Tibial nerve (tissue), 4 donors: ENCODE data around the gene STK4. TPM values are rescaled to one million over a fixed set of nuclear protein-coding genes. Genes with fewer than 3 reads are reported as not detected.

ENCODE experiments used
- DNase-seq, 2 donors: peaks; one replicate each; pipeline ENCODE4 v3.0.0-alpha.2; 2019; ENCODE audit warnings: low spot score in 2 of 2
- H3K27ac ChIP-seq, 4 donors: fragments of 200-600 bp; sonication (generic) in 3 of 4; one replicate each; pipeline ENCODE4 v1.5.1; 2017 to 2019; ENCODE audit warnings: mild to moderate bottlenecking in 1 of 4
- H3K27me3 ChIP-seq, 2 donors: fragments of 200-600 bp; sonication (generic) in 1 of 2; one replicate each; pipeline versions ENCODE4 v1.5.1 to v1.6.0; 2017 to 2019
- H3K36me3 ChIP-seq, 3 donors: fragments of 200-600 bp; sonication (generic); one replicate each; pipeline ENCODE4 v1.5.1; 2018 to 2019
- H3K4me1 ChIP-seq, 4 donors: fragments of 200-600 bp; sonication (generic) in 3 of 4; one replicate each; pipeline ENCODE4 v1.5.1; 2017 to 2019
- H3K4me3 ChIP-seq, 4 donors: fragments of 200-600 bp; sonication (generic) in 3 of 4; one replicate each; pipeline ENCODE4 v1.5.1; 2017 to 2019; ENCODE audit warnings: mild to moderate bottlenecking in 1 of 4, moderate library complexity in 1 of 4
- H3K9me3 ChIP-seq, 4 donors: fragments of 200-600 bp; sonication (generic) in 3 of 4; one replicate each; pipeline ENCODE4 v1.5.1; 2017 to 2019
- EP300 ChIP-seq, 2 donors: sonication (generic); formaldehyde crosslinking; IDR thresholded peaks; one replicate each; pipeline ENCODE4 v1.6.1; 2017; ENCODE audit warnings: antibody characterized with exemption in 2 of 2, mild to moderate bottlenecking in 1 of 2
- POLR2A ChIP-seq, 2 donors: fragments of 450-650 bp; IDR thresholded peaks; one replicate each; pipeline ENCODE4 v1.6.1; 2017; ENCODE audit warnings: antibody characterized with exemption in 2 of 2, mild to moderate bottlenecking in 2 of 2, moderate library complexity in 2 of 2
- WGBS, 2 donors: methylation state at CpG; one replicate each; pipeline ENCODE4 v1.1.5; 2018; 5-methylcytosine and 5-hydroxymethylcytosine counted together
- total RNA-seq, 4 donors: library from RNA; depleted of rRNA; stranded (reverse); fragments of >200 nt; gene quantifications; one replicate each; pipeline ENCODE4 v1.1.0, GENCODE V29; 2016
- TF ChIP-seq, protein P1 (sequence below), 5 experiments: fragments of 200-600 bp in 3 of 5; fragments of 450-650 bp in 2 of 5; sonication (generic) in 3 of 5; IDR thresholded peaks; one replicate each; pipeline ENCODE4 v1.5.1; 2016 to 2019; ENCODE audit warnings: antibody characterized with exemption in 5 of 5, mild to moderate bottlenecking in 3 of 5, moderate library complexity in 2 of 5

STK4 gene
- total RNA-seq, 4 donors from 2014 or later, result 24.3 to 28.5 (median 27.1) TPM

DNA sequence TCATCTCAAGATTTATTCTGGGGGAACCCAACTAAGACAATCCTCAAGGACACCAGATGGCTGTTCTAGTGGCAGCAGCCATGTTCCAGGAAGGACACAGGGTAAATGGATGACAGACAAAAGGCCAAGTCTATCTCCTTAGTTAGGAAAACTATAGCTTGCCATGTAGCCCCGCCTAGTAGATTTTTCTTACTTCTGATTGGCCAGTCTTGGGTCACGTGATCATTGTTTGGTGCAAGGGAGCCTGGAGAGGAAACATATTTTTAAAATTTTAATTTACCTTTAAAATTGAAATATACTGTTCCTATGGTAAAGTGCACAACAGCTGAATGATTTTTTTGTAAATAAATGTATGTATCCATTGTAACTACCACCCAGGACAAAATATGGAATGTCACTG, 139.0 kb downstream of the STK4 start:
- no peaks in the 10 kb centered on the region for H3K36me3 ChIP-seq
- H3K27ac ChIP-seq, result no peak overlapping the region
- H3K27me3 ChIP-seq, result peaks cover 0 to 7% of the 10 kb centered on the region in 2 donors
- no peak for DNase-seq
- H3K9me3 ChIP-seq, result no peaks in the 10 kb centered on the region
- no peak overlapping the region for H3K4me3 ChIP-seq
- TF ChIP-seq EP300 (IDR thresholded peaks at IDR 0.05) (no peak), POLR2A (IDR thresholded peaks at IDR 0.05) (no peak)
- TF ChIP-seq, protein P1, sequence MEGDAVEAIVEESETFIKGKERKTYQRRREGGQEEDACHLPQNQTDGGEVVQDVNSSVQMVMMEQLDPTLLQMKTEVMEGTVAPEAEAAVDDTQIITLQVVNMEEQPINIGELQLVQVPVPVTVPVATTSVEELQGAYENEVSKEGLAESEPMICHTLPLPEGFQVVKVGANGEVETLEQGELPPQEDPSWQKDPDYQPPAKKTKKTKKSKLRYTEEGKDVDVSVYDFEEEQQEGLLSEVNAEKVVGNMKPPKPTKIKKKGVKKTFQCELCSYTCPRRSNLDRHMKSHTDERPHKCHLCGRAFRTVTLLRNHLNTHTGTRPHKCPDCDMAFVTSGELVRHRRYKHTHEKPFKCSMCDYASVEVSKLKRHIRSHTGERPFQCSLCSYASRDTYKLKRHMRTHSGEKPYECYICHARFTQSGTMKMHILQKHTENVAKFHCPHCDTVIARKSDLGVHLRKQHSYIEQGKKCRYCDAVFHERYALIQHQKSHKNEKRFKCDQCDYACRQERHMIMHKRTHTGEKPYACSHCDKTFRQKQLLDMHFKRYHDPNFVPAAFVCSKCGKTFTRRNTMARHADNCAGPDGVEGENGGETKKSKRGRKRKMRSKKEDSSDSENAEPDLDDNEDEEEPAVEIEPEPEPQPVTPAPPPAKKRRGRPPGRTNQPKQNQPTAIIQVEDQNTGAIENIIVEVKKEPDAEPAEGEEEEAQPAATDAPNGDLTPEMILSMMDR (IDR thresholded peaks at IDR 0.05), result no peak
- WGBS, 2 donors, result 84 to 97% methylated on average over 2 of the region's 2 CpGs
- H3K4me1 ChIP-seq, result peaks cover 0 to 5% (median 0%) of the 10 kb centered on the region in 4 donors

DNA sequence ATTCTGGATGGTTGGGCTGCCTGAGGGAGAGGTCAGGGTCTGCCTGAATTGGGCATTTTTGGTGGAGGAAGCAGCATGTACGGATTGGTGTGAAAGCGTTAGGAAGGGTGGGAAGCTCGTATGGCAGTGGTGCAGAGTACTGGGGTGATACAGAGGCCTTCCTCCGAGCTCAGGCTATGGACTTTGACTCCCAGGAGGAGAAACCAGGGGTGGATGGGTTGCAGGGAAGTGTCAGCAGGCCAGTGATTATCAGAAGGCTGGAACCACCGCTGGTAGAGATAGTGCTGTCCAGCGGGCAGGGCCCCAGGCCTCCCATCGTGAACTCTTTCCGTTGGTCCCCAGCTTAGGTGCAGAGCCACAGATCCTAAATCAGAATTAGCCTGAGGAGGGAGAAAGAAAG, 143.3 kb downstream of the STK4 start:
- H3K36me3 ChIP-seq, result no peaks in the 10 kb centered on the region
- H3K9me3 ChIP-seq, result no peaks in the 10 kb centered on the region
- no peak overlapping the region for H3K27ac ChIP-seq
- no peak overlapping the region for H3K4me3 ChIP-seq
- TF ChIP-seq POLR2A (IDR thresholded peaks at IDR 0.05) (no peak), EP300 (IDR thresholded peaks at IDR 0.05) (no peak)
- WGBS, 2 donors, result 82% methylated on average over 8 of the region's 8 CpGs
- H3K4me1 ChIP-seq, result no peaks in the 10 kb centered on the region
- no peaks in the 10 kb centered on the region for H3K27me3 ChIP-seq
- DNase-seq, result no peak

DNA sequence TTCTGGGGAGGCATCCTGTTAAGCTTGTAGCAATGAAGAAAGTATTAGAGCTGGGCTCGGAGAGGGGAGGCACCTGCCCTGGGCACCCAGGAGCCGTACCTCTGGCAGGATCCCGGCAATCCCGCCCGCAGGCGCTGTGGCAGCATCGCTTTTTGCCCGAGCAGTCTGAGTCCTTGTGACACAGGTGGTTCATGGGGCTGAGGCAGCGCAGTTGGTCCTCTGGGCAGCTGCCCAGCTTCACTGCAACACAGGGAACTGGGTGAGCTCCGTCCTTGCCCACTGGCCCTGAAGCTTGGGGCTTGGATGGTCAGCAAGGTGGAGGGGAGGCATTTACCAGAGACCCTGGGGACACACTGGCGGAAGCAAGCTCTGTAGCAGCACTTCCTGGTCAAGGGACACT, 144.0 kb downstream of the STK4 start:
- no peaks in the 10 kb centered on the region for H3K9me3 ChIP-seq
- no peaks in the 10 kb centered on the region for H3K36me3 ChIP-seq
- H3K27ac ChIP-seq, result no peak overlapping the region
- no peaks in the 10 kb centered on the region for H3K27me3 ChIP-seq
- TF ChIP-seq POLR2A (IDR thresholded peaks at IDR 0.05) (no peak), EP300 (IDR thresholded peaks at IDR 0.05) (no peak)
- TF ChIP-seq, protein P1 (IDR thresholded peaks at IDR 0.05), result no peak
- no peaks in the 10 kb centered on the region for H3K4me1 ChIP-seq
- no peak overlapping the region for H3K4me3 ChIP-seq
- DNase-seq, result no peak
- WGBS, 2 donors, result 90 to 98% methylated on average over 5 to 7 of the region's 11 CpGs

DNA sequence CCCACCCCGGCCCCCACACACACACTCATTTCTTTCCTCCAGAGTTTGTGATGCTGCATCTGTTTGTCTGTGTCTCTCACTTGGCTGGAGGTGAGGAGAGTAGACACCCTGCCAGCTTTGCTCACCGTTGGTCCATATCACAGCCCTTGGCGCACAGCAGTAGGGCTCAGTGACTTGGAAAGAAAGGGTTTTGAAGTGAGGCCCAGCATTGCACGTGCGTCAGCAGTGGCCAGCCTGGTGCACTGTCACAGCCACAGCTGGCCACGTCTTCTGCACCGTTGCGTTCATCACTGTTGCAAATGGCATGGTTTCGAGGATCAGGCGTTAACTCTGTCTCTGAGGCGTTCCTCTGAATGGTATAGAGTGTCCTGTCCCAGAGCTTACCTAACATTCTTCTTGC, 145.0 kb downstream of the STK4 start:
- TF ChIP-seq, protein P1 (IDR thresholded peaks at IDR 0.05), result no peak
- TF ChIP-seq EP300 (IDR thresholded peaks at IDR 0.05) (no peak), POLR2A (IDR thresholded peaks at IDR 0.05) (no peak)

DNA sequence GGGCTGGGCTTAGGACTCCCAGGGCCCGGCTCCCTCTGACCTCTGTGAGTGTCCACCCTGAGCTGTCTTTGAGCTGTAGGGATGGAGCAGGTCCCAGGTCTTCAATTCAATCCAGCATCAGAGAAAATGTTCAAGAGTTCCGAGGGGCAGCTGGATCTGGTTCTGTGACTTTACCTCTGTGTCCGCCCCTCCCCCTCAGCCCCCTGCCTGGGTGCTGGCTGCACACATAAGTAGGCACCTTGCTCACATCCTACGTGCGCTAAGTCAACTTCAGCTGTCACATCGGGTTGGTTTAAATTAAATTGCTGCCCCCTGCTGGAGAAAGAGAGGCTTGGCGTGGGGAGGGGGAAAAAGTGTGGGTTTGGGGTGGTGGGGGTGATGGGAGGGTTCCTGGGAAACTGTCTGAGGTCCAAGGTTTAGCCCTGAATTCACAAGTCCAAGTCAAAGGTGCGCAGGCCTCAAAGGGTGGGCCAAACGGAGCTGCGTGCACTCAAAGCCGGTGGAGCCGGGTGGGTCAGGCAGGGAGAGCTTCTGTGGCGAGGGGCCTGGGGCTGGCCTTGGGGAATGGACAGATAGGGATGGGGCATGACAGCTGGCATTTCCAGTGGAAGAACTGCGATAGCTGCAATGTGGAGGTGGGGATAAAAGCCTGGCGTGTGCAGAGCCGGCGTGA, 145.6 kb downstream of the STK4 start:
- H3K4me3 ChIP-seq, result no peak overlapping the region
- no peaks in the 10 kb centered on the region for H3K4me1 ChIP-seq
- WGBS, 2 donors, result 50 to 56% methylated on average over 15 to 17 of the region's 17 CpGs
- TF ChIP-seq POLR2A (IDR thresholded peaks at IDR 0.05) (no peak), EP300 (IDR thresholded peaks at IDR 0.05) (no peak)
- TF ChIP-seq, protein P1 (IDR thresholded peaks at IDR 0.05), result peak; percentile 19 to 49 (median 31)
- H3K27ac ChIP-seq, result no peak overlapping the region
- H3K9me3 ChIP-seq, result no peaks in the 10 kb centered on the region
- no peak for DNase-seq
- no peaks in the 10 kb centered on the region for H3K36me3 ChIP-seq
- no peaks in the 10 kb centered on the region for H3K27me3 ChIP-seq

More for the DNA sequence above, 145.0 kb downstream of the STK4 start:
- H3K36me3 ChIP-seq, result no peaks in the 10 kb centered on the region
- 74 to 80% methylated on average over 11 of the region's 11 CpGs for WGBS, 2 donors
- H3K4me3 ChIP-seq, result no peak overlapping the region
- H3K4me1 ChIP-seq, result no peaks in the 10 kb centered on the region
- no peaks in the 10 kb centered on the region for H3K27me3 ChIP-seq
- no peaks in the 10 kb centered on the region for H3K9me3 ChIP-seq
- no peak overlapping the region for H3K27ac ChIP-seq
- DNase-seq, result no peak
